ENCODE results near the gene GAN.
"Not testable (repeated sequence)": the region's sequence is repeated elsewhere in the genome, so short reads cannot be mapped to it uniquely, and the experiment has no call there.

The GAN gene

DNA sequence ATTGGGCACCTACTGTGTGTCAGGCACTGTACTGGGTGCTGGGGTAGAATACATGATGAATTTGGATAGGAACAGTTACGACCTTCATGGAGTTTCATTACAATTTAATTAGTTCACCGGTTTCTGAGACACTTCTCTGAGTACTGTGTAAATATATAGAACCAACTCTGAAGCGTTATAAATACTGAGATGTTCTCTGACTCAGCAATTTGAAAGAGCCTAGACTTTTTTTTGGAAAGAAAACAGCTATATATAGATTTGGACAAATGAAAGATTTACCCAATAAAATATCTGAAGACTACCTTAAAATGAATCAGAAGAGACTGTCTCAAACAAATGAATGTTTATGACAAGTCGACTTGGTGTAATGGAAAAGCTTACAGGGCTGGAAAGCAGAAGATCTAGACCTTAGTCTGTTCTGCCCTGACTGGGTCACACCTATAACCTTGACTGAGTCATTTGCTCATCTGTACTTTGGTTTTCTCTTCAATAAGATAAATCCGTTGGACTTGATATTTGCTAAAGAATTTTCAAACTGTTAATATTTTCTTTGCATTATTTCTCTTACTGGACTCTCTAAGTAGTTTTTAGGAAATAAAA is 4.6 kb upstream of the GAN start:
- no peak for DNase-seq

DNA sequence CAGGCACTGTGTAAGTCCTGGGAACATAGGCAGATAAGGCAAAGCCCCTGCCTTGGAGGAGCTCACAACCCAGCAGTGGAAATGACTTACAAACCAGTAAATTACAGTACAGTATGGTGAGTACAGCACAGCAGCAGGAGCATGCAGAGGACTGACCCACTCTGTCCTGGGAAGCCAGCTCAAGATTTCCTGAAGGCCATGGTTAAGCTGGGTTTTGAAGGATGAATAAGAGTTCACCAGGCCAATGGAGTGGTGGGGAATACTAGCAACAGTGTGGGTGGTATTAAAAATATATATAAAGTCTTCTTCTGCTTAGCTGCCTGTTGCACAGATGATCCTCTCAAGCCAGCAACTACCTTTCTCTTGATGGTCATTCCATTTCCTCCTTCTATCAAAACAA is 3.0 kb upstream of the GAN start:
- no peak for DNase-seq

- no peak for DNase-seq
Measured at GRCh38 chr16:81313701-81314602, 810 bp upstream of the GAN start.

- DNase-seq, result peak in 1 of 2 experiments; percentile 7
Measured at GRCh38 chr16:81315271-81316175, 761 bp downstream of the GAN start.

DNA sequence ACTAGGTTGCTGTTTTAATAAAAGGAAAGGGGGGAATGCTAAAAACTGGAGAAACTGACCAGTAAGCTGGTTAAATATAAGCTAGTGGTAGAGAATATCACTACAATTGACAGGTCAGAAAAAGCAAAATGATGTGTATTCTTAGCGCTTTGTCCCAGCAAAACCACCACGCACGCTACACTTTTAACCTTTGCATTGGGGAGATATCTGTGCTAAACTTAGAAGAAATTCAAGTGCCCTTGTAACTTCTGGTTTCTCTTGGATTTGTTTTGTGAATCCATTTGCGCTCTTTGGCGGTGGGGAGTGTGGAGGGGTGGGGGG is 1.4 kb downstream of the GAN start:
- no peak for DNase-seq

- peak in 1 of 2 experiments; percentile 12 for DNase-seq
Measured at GRCh38 chr16:81318711-81319110, 3.9 kb downstream of the GAN start.

- no peak for DNase-seq
Measured at GRCh38 chr16:81319221-81319912, 4.6 kb downstream of the GAN start.

DNA sequence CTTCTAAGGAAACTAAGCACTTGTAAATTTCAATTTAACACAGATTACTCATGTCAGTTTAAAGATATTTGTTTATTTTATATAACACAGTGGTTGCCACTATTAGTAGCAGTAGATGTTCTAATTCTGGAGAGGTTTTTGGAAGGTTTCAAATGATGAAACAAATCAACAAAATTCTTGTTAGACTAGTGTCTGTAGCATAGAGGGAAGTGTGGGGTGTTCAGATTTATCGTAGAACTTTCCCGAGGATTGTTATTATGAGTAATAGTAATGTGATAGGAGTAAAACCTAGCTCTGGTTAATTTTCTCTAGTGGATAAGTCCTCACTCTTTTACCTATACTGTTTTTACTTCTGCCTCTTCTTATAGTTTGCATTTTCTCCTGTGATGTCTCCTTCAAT is 6.3 kb downstream of the GAN start:
- DNase-seq, result no peak

DNA sequence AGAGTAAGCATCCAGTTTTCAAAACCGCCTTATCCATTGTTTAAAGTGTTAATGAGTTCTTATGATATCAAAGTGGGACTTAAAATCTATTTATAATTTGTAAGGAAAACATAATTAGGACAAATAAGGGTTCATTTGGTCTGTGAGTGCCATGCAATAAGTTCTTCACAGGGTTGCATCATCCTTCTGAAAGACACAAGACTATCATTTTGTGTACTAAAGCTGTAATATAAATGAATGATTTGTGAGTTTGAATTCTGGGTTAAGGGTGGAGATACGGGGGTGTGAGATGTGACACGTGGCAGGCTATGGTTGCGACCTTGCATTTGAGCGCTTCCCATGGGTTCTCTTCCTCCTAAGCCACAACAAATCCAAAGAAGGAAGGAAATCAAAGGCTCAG is 6.8 kb downstream of the GAN start:
- DNase-seq, result no peak

DNA sequence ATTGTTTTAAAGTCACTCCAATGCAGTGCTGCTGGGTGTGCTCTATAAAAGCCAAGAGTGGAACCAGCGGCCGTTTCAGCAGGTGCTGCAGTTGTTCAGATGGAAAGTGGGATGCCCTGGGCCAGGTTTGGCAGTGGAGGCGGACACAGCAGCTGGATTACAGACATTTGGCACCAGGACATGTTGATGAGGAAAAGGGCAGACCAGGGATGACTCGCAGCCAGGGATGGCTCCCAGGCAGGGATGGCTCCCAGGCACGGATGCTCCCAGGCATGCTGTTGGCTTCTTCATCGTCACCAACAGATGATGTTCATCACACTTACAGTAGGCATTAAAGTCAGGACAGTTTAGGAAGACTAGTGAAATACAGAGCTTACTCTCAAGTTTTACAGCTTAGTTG is 10.0 kb downstream of the GAN start:
- no peak for DNase-seq

- no peak for DNase-seq
Measured at GRCh38 chr16:81327011-81327410, 12.2 kb downstream of the GAN start.

DNA sequence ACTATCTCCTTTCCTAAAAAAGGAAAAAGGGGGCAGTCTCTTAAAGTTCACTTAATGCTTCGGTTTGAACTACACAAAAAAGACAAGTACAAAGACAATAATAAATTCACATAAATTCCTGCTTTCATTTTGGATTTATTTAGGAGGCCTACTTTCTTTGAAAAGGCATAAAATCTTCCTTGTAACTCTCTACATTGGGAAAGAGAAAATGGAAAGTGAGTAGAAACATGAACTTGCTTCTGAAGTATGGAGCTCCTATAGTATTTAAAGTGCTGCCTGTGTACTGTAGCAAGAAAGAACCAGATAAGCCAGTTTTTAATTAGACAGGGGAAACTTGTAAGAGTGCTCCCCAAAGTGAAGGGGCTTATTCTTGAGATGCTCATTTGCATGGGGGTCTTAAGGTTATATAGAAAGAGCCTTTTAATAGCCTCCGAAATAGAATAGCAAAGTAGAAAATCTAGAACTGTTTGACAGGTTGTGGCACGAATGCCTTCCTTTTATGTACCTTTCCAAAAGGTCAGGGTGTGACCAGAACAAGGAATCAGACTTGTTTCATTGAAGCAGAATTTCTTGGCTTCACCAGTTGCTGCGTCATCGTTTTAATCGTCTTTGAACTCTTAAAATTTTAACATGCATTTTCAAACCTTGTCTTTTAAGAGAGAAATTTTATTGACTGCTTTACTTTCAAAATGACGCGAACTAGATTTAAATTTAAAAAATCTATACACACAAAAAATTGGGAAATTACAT is 12.9 kb downstream of the GAN start:
- DNase-seq, result no peak

DNA sequence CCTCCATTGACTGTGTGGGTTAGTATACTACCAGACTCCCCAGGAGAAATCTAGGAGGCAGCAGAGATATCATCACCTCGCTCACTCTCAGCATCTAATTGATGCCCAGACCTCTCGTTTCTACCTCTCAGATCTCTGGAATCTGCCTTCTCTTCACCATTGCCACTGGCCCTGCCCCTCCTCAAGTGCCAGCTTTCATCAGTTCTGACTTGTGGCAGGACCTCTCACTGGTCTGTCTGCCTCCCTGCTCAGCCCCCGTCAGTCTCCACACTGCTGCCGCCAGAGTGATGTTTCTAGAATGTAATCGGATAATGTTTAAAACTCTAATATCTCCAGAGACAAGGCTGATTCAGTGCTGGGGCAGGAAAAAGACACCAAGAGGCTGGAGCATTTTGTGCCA is 15.2 kb downstream of the GAN start:
- DNase-seq, result no peak

- no peak for DNase-seq
Measured at GRCh38 chr16:81333356-81333755, 18.6 kb downstream of the GAN start.

DNA sequence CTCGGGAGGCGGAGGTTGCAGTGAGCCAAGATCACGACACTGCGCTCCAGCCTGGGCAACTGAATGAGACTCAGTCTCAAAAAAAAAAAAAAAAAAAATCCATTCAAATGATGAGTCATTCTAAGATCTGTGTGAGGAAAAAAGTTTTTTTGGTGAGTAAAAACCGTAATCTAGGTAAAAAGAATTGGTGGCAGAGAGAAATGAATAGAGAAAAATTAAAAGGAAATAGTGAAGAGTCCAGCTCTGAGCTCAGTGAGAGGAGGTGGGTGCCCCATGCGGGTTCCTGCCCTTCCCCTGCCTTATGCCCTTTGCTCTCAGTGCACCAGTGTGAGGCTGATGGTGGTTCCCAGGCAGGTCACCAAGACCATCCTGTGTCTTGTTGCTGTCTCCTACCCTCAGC is 20.9 kb downstream of the GAN start:
- DNase-seq, result no peak

DNA sequence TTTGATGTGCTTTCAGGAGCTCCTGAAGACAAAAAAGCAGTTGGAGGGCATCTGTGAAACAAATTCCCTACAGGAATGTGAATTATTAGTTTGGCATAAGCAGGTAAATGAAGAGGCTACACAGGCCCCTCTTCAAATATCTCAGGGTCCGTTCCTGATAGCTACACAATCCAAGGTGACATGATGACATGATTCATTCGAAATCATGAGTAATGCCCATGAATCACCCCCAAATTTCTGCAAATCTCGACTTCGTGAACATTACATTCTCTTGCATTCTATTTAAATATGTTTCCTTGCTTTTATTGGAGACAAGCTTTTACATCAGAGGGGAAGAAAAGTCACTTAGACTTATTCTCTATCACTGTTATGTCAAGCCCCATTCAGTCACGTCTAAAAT is 22.3 kb downstream of the GAN start:
- DNase-seq, result no peak

DNA sequence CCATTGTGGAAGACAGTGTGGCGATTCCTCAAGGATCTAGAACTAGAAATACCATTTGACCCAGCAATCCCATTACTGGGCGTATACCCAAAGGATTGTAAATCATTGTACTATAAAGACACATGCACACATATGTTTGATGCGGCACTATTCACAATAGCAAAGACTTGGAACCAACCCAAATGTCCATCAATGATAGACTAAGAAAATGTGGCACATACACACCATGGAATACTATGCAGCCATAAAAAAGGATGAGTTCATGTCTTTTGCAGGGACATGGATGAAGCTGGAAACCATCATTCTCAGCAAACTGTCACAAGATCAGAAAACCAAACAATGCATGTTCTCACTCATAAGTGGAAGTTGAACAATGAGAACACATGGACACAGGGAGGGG is 30.4 kb downstream of the GAN start:
- not testable (repeated sequence) for DNase-seq

- no peak for DNase-seq
Measured at GRCh38 chr16:81347425-81347824, 32.7 kb downstream of the GAN start.

DNA sequence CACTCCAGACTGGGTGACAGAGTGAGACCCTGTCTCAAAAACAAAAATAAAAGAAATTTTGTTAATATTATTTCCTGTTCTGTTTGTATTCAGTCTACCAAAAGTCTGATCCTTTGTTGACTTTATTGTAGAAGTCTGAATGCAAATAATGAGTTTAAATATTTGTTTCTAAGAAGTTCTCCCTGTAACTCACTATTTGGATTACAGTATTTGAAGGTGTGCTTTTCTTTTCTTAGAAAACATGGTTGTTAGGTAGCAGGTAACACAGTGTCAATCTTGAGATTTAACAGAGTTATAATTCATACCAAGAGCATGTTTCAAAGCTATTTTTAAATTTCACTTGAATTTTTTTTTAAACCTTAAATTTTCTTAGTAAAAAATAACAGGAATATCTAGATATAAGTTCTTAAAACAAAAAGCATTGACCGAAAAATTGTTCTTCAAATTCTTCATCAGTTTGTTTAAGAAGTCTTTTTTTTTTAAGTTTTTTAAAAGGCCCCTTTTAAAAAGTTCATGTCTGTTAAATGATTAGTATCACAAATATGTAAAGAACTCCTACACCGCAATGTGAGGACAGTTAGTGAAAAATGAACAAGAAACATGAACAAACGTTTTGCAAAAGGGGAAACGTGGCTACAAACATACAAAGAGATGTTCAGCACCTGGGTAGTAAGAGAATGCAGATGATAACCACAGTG is 35.0 kb downstream of the GAN start:
- no peak for DNase-seq

DNA sequence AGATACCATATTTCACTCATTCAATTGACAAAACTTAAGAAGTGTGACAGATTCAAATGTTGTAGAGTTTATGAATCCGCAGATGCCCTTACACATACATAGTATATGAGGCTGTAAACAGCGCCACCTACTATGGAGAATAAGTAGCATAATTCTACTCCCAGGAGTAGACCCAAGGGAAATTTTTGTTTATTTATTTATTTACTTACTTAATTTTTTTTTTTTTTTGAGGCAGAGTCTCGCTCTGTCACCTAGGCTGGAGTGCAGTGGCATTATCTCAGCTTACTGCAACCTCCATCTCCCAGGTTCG is 35.5 kb downstream of the GAN start:
- no peak for DNase-seq

DNA sequence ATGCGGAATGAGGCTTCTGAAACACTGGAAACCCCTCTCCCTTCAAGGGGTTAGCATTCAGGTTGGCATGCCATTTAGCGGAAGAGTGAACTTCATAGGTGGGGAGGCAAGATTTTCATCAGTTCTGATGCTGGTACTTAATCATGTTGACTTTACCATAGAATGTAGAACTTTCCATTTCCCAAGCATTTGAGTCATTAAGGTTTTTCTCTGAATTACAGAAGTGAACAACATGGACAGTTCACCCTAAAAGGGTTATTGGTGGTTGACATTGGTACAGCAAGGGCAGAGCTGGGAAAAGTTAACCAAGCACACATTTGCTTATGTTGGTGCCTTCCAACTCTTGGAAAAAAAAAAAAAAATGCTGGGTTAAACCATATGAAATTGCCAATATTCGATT is 39.1 kb downstream of the GAN start:
- no peak for DNase-seq

DNA sequence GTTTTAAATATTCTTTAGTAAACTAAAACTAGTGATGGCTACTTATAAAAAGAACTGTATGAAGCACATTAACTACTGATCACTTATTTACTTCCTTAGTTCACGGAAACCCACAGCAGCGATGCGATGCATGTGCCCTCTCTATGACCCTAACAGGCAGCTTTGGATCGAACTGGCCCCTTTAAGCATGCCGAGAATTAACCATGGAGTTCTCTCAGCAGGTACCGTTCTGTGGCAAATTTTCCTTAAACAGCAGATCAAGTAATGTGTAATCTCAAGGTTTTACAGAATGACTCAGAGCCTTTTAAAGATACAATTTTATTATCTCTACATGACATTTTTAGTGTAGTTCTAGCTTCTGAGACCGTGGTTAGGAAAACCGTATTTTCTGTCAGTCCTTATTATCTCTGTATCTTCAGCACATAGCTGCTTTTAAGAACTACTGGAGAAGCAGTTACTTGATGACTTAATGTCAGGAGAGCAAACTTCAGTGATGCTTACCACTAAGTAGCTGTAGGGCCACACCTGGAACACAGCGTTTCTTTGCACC is 43.0 kb downstream of the GAN start:
- DNase-seq, result no peak

Data from NCI-H2081 (cell line).